GM19240 (cell line): ENCODE results near the gene GOLGA6L6.
"Not testable (repeated sequence)": the region's sequence is repeated elsewhere in the genome, so short reads cannot be mapped to it uniquely, and the experiment has no call there.

Experiments used
- DNase-seq: peaks from one replicate; pipeline ENCODE4 v3.0.0; 2011; ENCODE audit warnings: low spot score; ENCODE audit not compliant: insufficient read length

The GOLGA6L6 gene, protein sequence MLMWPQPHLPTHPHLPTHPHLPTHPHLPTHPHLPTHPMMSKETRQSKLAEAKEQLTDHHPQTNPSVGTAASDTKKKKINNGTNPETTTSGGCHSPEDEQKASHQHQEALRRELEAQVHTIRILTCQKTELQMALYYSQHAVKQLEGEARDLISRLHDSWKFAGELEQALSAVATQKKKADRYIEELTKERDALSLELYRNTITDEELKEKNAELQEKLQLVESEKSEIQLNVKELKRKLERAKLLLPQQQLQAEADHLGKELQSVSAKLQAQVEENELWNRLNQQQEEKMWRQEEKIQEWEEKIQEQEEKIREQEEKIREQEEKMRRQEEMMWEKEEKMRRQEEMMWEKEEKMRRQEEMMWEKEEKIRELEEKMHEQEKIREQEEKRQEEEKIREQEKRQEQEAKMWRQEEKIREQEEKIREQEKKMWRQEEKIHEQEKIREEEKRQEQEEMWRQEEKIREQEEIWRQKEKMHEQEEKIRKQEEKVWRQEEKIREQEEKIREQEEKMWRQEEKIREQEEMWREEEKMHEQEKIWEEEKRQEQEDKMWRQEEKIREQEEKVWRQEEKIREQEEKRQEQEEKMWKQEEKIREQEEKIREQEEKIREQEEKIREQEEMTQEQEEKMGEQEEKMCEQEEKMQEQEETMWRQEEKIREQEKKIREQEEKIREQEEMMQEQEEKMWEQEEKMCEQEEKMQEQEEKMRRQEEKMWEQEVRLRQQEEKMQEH

DNA sequence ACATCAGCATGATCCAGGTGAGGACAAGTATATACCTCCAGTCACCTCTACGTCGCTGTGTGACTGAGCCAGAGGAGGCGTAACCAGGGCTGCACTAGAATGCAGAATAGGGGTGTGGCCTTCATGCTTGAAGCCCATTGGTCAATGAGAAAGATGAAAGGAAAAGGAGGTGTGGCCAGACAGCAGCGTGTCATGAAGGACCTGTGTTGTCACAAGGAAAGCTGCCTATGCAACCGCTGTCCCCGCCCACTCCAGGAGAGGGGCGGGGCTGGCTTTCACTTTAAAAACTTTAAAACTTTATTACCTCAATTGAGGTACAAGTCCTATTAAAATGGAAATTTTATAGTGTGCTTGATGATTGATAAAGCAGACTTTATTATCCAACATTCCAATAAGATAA is at the start of gene GOLGA6L6:
GOLGA6L6 (minus strand) TSS at position 101 of the 400 bp plus-strand sequence; CDS start at position 10, 91 bp downstream.
- not testable (repeated sequence) for DNase-seq

DNA sequence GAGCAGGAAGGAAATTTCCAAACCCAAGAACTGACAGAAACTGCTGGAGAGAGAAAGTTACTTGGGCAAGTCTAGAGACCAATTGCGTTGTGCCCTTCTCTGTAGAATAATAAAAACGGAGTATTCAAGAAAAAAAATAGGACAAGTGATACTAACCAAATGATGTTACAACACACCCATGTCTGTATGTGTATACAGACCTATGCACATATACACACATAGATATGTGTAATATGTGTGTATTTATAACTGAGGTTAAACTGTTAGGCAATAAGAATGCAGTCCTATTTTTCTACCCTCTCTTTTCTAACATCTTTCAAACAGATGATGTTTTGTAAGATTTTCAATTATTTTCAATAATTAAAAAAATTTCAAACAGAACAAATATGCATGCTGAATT is 48.5 kb upstream of the GOLGA6L6 start:
- DNase-seq: not testable (repeated sequence)

DNA sequence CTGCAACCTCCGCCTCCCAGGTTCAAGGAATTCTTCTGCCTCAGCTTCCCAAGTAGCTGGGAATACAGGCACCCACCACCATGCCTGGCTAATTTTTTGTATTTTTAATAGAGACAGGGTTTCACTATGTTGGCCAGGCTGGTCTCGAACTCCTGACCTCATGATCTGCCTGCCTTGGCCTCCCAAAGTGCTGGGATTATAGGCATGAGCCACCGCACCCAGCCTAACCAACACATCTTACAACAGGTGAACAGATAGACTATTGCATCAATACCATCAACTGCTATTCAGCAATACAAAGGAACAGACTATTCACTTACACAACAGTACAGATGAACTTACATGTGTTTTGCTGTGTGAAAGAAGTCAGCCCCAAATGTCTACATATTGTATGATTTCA is 45.2 kb upstream of the GOLGA6L6 start:
- not testable (repeated sequence) for DNase-seq

DNA sequence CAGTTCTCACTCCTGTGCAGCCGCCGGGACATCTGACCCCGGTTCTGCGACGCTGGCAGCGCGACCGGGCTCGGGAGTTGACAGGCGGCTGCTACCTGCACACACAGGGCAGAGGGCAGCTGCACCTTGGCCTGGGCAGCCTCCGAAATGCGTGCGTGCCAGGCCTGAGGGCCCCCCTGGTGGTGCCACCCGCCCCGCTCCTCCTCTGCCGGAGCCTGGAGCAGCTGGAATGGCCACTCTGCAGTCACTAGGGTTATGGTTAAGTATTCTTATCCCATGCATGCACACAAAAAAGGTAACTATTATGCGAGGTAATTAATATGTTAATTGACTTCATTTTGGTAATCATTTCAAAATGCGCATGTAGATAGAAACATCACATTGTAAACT is 41.1 kb upstream of the GOLGA6L6 start:
- not testable (repeated sequence) for DNase-seq

DNA sequence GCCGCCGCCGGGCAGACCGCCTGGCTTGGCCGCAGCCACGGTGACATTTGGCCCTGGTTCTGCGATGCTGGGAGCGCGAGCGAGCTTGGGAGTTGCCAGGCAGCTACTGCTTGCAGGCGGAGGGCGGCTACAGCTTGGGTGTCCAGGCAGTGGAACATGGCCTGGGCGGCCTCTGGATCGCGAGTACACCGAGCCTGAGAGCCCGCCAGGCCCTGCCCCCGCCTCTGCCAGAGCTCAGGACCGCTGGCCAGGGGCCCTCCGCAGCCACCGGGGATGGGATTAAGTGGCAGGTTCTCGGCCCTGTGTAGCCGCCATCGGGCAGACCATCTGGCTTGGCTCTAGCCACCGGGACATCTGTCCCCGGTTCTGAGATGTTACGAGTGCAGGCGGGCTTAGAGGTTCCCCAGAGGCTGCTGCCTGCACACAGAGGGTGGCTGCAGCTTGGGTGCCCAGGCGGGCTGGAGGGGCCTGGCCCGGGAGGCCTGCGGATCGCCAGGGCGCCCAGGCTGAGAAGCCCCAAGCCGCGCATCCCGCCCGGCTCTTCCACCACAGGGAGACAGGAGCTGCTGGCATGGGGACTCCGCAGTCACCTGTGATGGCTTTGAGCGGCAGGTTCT is 40.6 kb upstream of the GOLGA6L6 start:
- DNase-seq: not testable (repeated sequence)

DNA sequence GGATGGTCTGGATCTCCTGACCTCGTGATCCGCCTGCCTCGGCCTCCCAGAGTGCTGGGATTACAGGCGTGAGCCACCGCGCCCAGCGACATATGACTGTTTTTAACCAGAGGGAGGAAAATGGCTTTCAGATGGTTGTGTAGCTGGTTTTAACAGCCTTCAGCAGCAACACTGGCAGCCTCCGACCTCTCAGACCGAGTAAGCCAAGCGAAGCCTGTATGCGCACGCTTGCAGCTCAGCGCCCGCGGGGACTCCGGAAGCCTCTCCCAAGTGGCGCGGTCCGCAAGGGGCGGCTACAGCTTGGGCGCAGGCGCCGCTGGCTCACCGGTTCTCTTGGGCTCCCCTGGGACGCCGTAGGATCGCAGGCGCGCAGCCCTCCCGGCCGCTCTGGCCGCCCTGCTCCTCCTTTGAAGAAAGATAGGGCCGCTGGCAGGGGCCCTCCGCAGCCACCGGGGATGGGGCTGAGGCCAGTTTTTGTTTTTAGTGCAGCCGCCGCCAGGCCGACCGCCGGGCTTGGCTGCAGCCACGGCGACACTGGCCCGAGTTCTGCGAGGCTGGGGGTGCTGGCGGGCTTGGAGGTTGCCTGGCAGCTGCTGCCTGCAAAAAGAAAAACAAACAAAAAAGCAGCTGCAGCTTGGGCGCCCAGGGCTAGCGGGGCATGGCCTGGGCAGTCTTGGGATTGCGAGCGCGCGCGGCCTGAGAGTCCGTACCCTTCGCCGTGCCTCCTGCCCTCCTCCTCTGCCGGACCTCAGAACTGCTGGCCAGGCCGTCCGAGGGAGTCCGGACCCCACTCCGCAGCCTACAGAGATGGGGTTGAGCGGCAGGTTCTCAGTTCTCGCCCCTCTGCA is 39.9 kb upstream of the GOLGA6L6 start:
- DNase-seq: not testable (repeated sequence)

DNA sequence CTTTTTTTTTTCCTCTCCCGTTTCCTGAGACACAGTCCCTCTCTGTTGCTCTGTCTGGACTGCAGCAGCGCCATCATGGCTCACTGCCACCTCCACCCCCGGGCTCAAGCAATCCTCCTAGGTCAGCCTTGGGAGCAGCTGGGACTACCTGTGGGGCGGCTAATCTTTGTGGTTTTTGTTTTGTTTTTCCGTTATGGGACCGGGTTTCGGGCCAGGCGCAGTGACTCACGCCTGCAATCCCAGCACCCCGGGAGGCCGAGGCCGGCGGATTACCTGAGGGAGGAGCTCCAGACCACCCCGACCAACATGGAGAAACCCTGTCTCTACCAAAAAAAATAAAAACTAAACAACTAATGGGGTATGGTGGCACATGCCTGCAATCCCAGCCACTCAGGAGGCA is 38.1 kb upstream of the GOLGA6L6 start:
- DNase-seq: not testable (repeated sequence)

DNA sequence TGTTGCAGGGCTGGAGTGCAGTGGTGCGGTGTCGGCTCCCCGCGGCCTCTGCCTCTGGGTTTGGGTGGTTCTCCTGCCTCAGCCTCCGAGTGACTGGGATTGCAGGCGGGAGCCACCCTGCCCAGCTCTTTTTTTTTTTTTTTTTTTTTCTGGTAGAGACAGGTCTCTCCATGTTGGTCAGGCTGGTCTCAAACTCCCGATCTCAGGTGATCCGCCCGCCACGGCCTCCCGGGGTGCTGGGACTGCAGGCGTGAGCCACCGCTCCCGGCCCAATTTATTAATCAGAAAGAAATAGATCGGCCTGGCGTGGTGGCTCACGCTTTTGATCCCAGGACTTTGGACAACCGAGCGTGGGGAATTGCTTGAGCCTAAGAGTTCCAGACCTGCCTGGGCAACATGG is 9.7 kb upstream of the GOLGA6L6 start:
- DNase-seq: not testable (repeated sequence)

DNA sequence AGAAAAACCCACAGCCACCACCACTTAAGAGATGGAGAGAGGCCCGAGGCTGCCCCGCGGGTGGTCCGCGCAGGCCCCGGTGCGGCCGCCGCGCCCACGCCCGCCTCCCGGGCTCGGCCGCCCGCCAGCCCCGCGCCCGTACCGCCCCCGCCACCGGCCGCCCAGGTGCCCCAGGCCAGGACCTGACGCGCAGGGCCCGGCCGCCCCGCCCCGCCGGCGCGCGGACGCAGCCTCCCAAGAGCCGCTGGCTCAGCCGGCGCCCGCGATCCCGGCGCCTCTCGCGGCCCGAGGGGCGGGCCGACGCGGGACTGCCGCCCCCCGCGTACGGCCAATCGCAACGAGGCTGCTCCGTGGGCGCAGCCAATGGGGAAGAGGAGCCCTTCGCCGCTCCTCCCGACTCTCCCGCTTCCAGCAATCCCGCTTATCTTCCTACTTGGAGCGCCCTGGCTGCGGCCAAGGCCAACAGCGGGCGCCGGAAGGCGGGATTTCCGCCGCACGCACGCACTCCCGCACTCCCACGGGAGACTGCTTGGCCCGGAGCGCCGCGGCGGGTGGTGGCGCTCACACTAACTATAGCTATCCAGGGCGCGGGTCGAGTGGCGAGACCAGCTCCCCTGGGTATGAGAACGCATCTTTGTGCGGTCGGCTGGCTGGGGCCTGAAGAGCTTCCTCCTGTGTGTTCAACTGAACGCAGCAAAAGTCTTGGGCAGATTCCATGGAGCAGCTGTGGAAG is 35.5 kb downstream of the GOLGA6L6 start:
- not testable (repeated sequence) for DNase-seq

DNA sequence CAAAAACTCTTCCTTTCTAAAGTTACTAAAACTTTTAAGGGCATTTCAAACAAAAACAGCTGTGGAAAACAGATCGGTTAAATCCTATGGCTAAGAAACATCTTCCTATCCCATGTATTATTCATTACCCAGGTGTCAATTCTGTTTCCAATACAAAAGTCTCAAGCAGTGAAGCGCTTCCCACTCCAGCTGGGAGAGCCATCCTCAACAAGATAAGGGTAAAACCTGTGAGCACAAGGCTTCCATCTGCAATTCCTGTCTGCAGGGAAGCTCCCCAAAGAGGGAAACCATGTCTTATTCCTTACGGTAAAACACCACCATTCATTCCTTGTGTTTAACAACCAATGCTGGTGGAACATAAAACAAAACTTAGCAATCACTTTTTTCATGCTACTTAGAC is 38.8 kb downstream of the GOLGA6L6 start:
- DNase-seq: not testable (repeated sequence)

DNA sequence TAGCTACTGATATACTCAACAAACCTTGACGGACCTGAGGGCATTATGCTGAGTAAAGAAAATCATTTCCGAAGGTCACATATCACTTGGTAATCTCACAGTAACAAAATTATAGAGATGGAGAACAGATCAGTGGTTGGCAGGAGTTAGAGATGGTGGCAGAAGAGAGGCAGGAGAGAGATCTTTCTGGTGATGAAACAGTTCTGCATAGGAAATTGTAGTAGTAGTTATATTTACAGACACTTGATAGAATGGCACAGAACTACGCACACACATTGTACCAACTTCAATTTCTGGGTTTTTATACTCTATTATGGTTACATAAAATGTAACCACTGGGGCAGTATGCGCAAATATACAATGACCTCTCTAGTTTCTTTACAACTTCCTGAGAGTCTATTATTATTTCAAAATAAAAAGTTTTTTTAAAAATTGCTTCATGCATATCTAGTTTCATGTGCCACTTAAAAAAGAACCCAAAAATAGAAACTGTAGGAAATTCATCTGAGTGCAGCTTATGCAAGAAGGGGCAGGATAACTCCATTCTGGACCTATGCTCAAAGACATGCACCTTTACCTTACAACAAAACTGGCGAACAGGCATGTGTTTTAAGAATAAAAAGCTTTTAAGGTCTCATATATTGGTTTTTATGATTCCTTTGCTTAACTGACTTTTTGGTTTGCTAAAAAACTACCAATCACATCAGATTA is 39.9 kb downstream of the GOLGA6L6 start:
- DNase-seq: not testable (repeated sequence)

DNA sequence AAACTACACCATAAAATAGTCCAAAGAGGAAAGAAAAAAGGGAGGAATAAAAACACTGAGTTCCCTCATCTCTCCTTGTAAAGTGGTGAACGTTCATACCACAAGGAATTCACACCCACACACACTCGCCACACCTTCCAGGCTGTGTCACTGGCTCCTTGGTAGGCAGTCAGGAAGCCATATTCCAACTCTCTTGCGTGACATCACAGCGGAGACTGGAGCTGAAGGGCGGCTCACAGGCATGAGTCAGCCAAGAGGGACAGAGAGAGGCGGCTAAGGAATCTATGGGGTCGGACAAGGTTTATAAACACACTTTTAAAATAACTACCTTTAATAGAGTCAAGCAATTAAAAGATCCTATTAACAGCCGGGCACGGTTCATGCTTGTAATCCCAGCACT is 43.8 kb downstream of the GOLGA6L6 start:
- DNase-seq: not testable (repeated sequence)

DNA sequence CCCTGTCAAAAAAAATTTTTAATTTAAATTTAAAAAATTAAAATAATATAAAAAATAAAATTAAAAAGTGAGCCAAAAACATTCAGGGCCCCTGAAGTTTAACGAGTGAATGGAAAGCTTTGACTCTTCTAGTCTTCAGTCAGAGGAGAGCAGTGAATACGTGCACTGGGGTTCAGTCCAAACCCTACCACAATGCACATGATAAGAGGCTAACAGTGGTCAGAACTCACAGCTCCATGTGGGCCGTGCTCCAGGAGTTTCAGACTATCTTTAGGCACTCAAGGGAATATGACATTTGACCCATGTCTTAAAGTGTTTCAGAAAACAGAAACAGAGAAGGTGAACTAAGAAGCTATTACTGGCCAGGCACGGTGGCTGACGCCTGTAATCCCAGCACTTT is 48.6 kb downstream of the GOLGA6L6 start:
- not testable (repeated sequence) for DNase-seq

DNA sequence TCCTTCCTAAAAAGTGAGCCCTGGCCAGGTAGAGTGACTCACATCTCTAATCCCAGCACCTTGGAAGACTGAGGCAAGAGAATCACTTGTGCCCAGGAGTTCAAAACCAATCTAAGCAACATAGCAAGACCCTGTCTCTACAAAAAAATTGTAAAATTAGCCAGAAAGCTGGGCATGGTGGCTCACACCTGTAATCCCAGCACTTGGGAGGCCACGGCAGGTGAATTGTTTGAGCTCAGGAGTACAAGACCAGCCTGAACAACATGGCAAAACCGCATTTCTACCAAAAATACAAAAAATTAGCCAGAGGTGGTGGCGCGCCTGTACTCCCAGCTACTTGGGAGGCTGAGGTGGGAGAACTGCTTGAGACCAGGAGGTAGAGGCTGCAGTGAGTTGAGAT is 49.0 kb downstream of the GOLGA6L6 start:
- not testable (repeated sequence) for DNase-seq

DNA sequence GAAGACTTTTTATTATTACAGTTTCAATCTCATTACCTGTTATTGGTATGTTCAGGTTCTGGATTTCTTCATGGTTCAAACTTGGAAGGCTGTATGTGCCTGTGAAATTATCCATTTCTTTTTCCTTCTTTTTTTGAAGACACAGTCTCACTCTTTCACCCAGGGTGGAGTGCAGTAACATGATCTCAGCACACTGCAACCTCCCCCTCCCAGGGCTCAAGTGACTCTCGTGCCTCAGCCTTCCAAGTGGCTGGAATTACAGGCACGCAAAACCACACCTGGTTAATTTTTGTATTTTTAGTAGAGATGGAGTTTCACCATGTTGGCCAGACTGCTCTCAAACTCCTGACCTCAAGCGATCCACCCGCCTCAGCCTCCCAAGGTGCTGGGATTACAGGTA is 52.3 kb downstream of the GOLGA6L6 start:
- DNase-seq: not testable (repeated sequence)
